GM19324 (cell line): ENCODE data around the gene ZNF333.

ENCODE experiments used
- ATAC-seq: cut with Tn5 transposase; IDR thresholded peaks from one replicate; pipeline ENCODE4 v1.9.1; 2021; ENCODE audit warnings: mild to moderate bottlenecking, moderate library complexity; ENCODE audit not compliant: unreplicated experiment, low FRiP score

ZNF333 gene

GRCh38 chr19:14689598-14690503 is at the start of gene ZNF333:
Gene ZNF333 (plus strand): TSS chr19:14690048. CDS start chr19:14693492, 3,444 bp downstream.
- ATAC-seq = peak; percentile 96

GRCh38 chr19:14648506-14648905 is 41.3 kb upstream of the ZNF333 start:
- ATAC-seq = no peak

- no peak for ATAC-seq
These were observed 40.8 kb upstream of the ZNF333 start for GRCh38 chr19:14649020-14649419.

GRCh38 chr19:14650161-14650560 is 39.7 kb upstream of the ZNF333 start:
- ATAC-seq = no peak

GRCh38 chr19:14654786-14655560 is 34.9 kb upstream of the ZNF333 start:
- ATAC-seq = no peak

GRCh38 chr19:14655726-14656125 is 34.1 kb upstream of the ZNF333 start:
- ATAC-seq = no peak

GRCh38 chr19:14659874-14660489 is 29.9 kb upstream of the ZNF333 start:
- ATAC-seq = no peak

- ATAC-seq = no peak
These were observed 28.4 kb upstream of the ZNF333 start for GRCh38 chr19:14661372-14661924.

- ATAC-seq = no peak
These were observed 19.9 kb upstream of the ZNF333 start for GRCh38 chr19:14669940-14670339.

GRCh38 chr19:14670408-14670807 is 19.4 kb upstream of the ZNF333 start:
- ATAC-seq = no peak

GRCh38 chr19:14672188-14672872 is 17.5 kb upstream of the ZNF333 start:
- ATAC-seq = no peak

GRCh38 chr19:14673088-14673487 is 16.8 kb upstream of the ZNF333 start:
- no peak for ATAC-seq

GRCh38 chr19:14674764-14675163 is 15.1 kb upstream of the ZNF333 start, which contains the start of gene ADGRE3:
Gene ADGRE3 (minus strand): TSS chr19:14674844. CDS start chr19:14674770, 74 bp downstream.
- ATAC-seq = no peak

- ATAC-seq = no peak
These were observed 13.1 kb upstream of the ZNF333 start for GRCh38 chr19:14676762-14677161.

GRCh38 chr19:14677464-14677863 is 12.4 kb upstream of the ZNF333 start:
- no peak for ATAC-seq

GRCh38 chr19:14678199-14678598 is 11.6 kb upstream of the ZNF333 start:
- no peak for ATAC-seq

- ATAC-seq = no peak
These were observed 7.8 kb upstream of the ZNF333 start for GRCh38 chr19:14682084-14682483.

GRCh38 chr19:14683439-14683838 is 6.4 kb upstream of the ZNF333 start:
- no peak for ATAC-seq

- ATAC-seq = no peak
These were observed 3.4 kb upstream of the ZNF333 start for GRCh38 chr19:14686411-14686810.

- ATAC-seq = no peak
These were observed 4.9 kb downstream of the ZNF333 start for GRCh38 chr19:14694641-14695266.
